ENCODE measurements around the gene DNAH1. TPM values are rescaled to one million over a fixed set of nuclear protein-coding genes. Genes with fewer than 3 reads are reported as not detected.

DNAH1 gene
- total and polyA plus RNA-seq, 2 of the 4 experiments (the other 2 are of a cell fraction), result 2.0 to 4.0 TPM

- Histone ChIP-seq H3K4ac (ENCODE audit: low read depth, low read length) (no peak overlapping the region), H3K4me2 (ENCODE audit: low read depth, low read length) (no peak overlapping the region), H3K9me3 (ENCODE audit: control insufficient read depth, insufficient read depth, low read length) (no peaks in the 10 kb centered on the region), H3K56ac (ENCODE audit: extremely low read depth, insufficient read depth, low read length) (no peak overlapping the region), H3K36me3 (ENCODE audit: control insufficient read depth, insufficient read depth, low read length) (peaks cover 33% of the 10 kb centered on the region), H2BK15ac (ENCODE audit: low read depth, low read length) (no peak overlapping the region), H3K27ac (ENCODE audit: insufficient read depth, low read length) (no peak overlapping the region), H4K5ac (ENCODE audit: low read depth, low read length) (no peak overlapping the region), H3K18ac (ENCODE audit: low read depth, low read length) (no peak overlapping the region), H2BK20ac (ENCODE audit: low read depth, low read length) (no peak overlapping the region), H3K4me1 (ENCODE audit: control insufficient read depth, insufficient read depth, low read length) (no peaks in the 10 kb centered on the region), H4K91ac (ENCODE audit: insufficient read depth, low read depth, low read length) (no peak overlapping the region), H3K9ac (ENCODE audit: low read depth, low read length) (no peak overlapping the region), H3K79me1 (ENCODE audit: low read depth in 1 of 2, low read length in 2 of 2) (peaks cover under 1 to 3% of the 10 kb centered on the region in 2 experiments; a peak in 2 of 4 replicates), H3K14ac (replicated peaks; ENCODE audit: low read depth, low read length) (no peak overlapping the region), H2AK9ac (replicated peaks; ENCODE audit: low read depth, low read length, poor library complexity) (no peak overlapping the region), H3K27me3 (ENCODE audit: control insufficient read depth, insufficient read depth, low read length) (no peaks in the 10 kb centered on the region; the same call in 1 of the 2 replicates), H3K4me3 (ENCODE audit: insufficient read depth, low read depth, low read length) (no peak overlapping the region), H2BK5ac (ENCODE audit: low read depth, low read length, poor library complexity, severe bottlenecking) (no peak overlapping the region), H4K20me1 (ENCODE audit: insufficient read depth, low read length) (no peaks in the 10 kb centered on the region; the same call in 1 of the 2 replicates), H2AK5ac (ENCODE audit: low read depth, low read length) (no peak overlapping the region), H3K9me1 (ENCODE audit: insufficient read depth, low read length) (0 out of 2 replicates have a peak, but pooled peaks cover 6% of the 10 kb centered on the region), H4K8ac (ENCODE audit: low read depth in 2 of 2, low read length in 2 of 2) (no peak overlapping the region), H2AFZ (replicated peaks; ENCODE audit: low read length, poor library complexity) (no peak overlapping the region), H2BK120ac (ENCODE audit: low read depth, low read length) (no peak overlapping the region), H3K23ac (ENCODE audit: low read depth, low read length) (no peak overlapping the region)
- TF ChIP-seq NFE2L2 (IDR thresholded peaks at IDR 0.05; ENCODE audit: low read depth, low read length) (no peak), MAZ (IDR thresholded peaks at IDR 0.05; ENCODE audit: borderline replicate concordance, low read depth, low read length) (no peak), SMC3 (IDR thresholded peaks at IDR 0.05; ENCODE audit: low read depth, low read length) (no peak), MXI1 (IDR thresholded peaks at IDR 0.05; ENCODE audit: borderline replicate concordance, low read depth, low read length) (no peak), RFX5 (IDR thresholded peaks at IDR 0.05; ENCODE audit: low read depth, low read length) (no peak), MAFK (IDR thresholded peaks at IDR 0.05; ENCODE audit: low read depth, low read length) (no peak), FOS (IDR thresholded peaks at IDR 0.05; ENCODE audit: low read depth, low read length) (no peak), ELK1 (IDR thresholded peaks at IDR 0.05; ENCODE audit: borderline replicate concordance, low read depth, low read length) (no peak), CHD1 (IDR thresholded peaks at IDR 0.05; ENCODE audit: low read depth, low read length) (no peak), POLR2A (IDR thresholded peaks at IDR 0.05; ENCODE audit: low read depth, low read length) (no peak), BHLHE40 (IDR thresholded peaks at IDR 0.05; ENCODE audit: low read depth, low read length) (no peak), USF2 (IDR thresholded peaks at IDR 0.05; ENCODE audit: low read depth, low read length) (no peak), RAD21 (IDR thresholded peaks at IDR 0.05; ENCODE audit: low read length) (no peak)
- TF ChIP-seq, protein P1, sequence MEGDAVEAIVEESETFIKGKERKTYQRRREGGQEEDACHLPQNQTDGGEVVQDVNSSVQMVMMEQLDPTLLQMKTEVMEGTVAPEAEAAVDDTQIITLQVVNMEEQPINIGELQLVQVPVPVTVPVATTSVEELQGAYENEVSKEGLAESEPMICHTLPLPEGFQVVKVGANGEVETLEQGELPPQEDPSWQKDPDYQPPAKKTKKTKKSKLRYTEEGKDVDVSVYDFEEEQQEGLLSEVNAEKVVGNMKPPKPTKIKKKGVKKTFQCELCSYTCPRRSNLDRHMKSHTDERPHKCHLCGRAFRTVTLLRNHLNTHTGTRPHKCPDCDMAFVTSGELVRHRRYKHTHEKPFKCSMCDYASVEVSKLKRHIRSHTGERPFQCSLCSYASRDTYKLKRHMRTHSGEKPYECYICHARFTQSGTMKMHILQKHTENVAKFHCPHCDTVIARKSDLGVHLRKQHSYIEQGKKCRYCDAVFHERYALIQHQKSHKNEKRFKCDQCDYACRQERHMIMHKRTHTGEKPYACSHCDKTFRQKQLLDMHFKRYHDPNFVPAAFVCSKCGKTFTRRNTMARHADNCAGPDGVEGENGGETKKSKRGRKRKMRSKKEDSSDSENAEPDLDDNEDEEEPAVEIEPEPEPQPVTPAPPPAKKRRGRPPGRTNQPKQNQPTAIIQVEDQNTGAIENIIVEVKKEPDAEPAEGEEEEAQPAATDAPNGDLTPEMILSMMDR (conservative IDR thresholded peaks at IDR 0.05; ENCODE audit: low read depth, low read length), result no peak
- CTCF ChIA-PET, result no interaction called here
- DNase-seq, result no peak
- dilution Hi-C loops (cut with HindIII; ENCODE audit: low sequenced_read_pairs, unreplicated experiment), result no loop called here
- intact Hi-C loops (cut with micrococcal nuclease), result no loop called here
- ATAC-seq (ENCODE audit: low read depth), result peak; percentile 7; the same call in 1 of the 2 replicates
- POLR2A ChIA-PET (ENCODE audit: unreplicated experiment), result no interaction called here
- in situ Hi-C loops (cut with MboI; ENCODE audit: low sequenced_read_pairs), result no loop called here
- WGBS, 2 experiments (ENCODE audit: extremely low coverage in 2 of 2, insufficient read length in 1 of 2), result 81% methylated on average over 3 of the region's 4 CpGs; no CpG with 5 or more reads in 1 of the 2 experiments
- no TSS peak for BruUV-seq (replicated peaks)
Observed at GRCh38 chr3:52399131-52399530, 83.0 kb downstream of the DNAH1 start.
